DMS153 treated with DMSO at 0.1 percent for 48 hours (cell line): ENCODE results near the gene SMIM3.
"Not testable (repeated sequence)": the region's sequence is repeated elsewhere in the genome, so short reads cannot be mapped to it uniquely, and the experiment has no call there.

Experiments used
- DNase-seq: peaks from one replicate; lab custom pipeline; 2025; ENCODE audit not compliant: unreplicated experiment; lab: John Stamatoyannopoulos, UW

Gene SMIM3, protein sequence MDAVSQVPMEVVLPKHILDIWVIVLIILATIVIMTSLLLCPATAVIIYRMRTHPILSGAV

GRCh38 chr5:150778517-150779396 is at the start of gene SMIM3:
Gene SMIM3 (plus strand): TSS chr5:150778757. CDS start chr5:150795441, 16,684 bp downstream.
- no peak for DNase-seq

- DNase-seq: no peak
Observed at GRCh38 chr5:150729859-150730258, 48.7 kb upstream of the SMIM3 start.

GRCh38 chr5:150731669-150732242 is 46.8 kb upstream of the SMIM3 start:
- DNase-seq: no peak

GRCh38 chr5:150734579-150735384 is 43.8 kb upstream of the SMIM3 start:
- DNase-seq: no peak

DNA sequence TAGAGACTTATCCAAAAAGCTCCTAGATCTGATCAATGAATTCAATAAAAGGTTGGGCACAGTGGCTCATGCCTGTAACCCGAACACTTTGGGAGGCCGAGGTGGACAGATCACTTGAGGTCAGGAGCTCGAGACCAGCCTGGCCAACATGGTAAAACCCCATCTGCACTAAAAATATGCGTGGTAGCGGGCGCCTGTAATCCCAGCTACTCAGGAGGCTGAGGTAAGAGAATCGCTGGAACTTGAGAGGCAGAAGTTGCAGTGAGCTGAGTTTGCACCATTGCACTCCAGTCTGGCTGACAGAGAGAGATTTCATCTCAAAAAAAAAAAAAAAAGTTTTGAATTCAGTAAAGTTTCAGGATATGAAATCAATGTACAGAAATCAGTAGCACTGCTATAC is 39.7 kb upstream of the SMIM3 start:
- DNase-seq: no peak

DNA sequence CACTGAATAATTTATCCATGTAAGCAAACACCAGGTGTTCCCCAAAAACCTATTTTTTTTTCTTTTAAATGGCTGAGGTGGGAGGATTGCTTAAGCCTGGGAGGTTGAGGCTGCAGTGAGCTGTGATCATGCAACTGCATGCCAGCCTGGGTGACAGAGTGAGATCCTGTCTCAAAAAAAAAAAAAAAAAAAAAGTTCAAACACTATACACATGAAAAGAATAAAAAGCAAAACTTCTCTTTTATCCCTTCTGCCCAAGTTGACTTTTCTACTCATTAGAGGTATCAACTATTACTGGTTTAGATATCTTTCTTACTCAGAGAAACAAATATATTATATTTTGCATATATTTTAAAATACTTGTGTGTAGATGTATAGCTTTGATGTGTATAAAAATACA is 37.6 kb upstream of the SMIM3 start:
- no peak for DNase-seq

- not testable (repeated sequence) for DNase-seq
Observed at GRCh38 chr5:150742455-150743141, 36.0 kb upstream of the SMIM3 start.

- DNase-seq: not testable (repeated sequence)
Observed at GRCh38 chr5:150743142-150743488, 35.4 kb upstream of the SMIM3 start.

DNA sequence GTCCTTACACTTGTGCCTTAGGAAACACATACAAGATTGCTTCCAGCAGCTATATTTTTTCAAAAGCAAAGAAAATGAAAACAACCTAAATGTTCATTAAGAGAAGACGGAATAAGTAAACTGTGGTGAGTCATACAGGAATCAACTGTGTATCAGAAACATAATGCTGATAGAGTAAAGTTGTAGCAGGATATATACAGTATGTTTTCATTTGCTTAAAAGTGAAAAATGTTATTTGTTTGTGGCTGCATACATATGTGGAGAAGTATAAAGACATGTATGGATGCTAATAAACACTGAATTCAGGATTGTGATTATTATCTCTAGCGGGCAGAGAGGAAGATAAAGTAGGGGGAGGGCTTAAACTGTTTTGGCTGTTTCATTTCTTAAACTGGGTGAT is 28.1 kb upstream of the SMIM3 start:
- DNase-seq: no peak

DNA sequence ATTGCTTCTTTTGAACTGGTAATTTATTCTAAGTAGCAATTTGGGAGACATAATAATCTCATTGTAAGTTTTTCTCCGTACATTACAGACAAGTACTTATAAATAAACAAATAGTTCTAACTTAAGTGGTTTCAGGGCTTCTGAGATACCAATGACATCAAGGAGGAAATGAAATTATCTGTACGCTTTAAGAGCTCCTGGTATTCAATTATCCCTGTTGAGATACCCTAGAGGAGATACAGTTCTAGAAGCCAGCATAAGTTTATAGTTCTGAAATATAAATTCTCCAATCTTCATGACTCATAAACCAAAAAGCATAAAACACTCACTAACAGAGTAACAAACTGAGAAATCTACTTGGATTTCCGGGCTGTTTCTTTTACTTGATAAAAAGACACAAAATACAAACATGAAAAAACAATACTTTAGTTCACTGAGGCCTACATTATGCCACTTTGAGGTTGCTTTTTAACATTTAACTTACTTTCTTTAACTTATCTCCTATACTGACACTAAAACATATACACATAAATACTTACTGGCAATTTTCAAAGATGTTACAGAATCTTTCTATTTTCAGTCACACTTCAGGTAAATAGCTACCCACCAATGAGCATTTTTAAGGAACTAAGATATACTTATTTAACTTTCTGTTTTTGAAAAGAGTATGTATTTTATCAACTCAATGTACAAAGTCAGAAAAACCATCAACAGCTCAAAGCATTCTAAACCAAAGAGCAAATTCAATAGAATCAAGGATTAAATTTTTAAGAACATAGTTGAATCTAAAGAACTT is 27.3 kb upstream of the SMIM3 start:
- no peak for DNase-seq

DNA sequence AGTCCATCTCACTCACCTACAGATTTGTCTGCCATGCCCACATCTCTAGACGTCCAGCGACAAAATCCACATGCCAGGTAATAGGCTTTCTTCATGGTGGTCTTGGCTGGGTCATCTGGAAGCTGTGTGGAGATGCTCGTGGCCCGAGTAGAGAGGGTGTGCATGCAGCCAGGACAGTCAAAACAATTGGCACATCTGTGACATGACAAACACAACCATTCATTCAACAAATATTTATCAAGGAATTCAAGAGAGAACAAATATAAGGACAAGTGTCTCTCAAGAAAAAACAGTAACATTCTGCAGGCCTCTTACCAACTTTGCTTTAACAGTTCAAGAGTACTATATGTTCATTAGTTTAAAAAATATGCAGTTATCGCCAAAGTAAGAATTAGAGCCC is 25.1 kb upstream of the SMIM3 start:
- DNase-seq: no peak

DNA sequence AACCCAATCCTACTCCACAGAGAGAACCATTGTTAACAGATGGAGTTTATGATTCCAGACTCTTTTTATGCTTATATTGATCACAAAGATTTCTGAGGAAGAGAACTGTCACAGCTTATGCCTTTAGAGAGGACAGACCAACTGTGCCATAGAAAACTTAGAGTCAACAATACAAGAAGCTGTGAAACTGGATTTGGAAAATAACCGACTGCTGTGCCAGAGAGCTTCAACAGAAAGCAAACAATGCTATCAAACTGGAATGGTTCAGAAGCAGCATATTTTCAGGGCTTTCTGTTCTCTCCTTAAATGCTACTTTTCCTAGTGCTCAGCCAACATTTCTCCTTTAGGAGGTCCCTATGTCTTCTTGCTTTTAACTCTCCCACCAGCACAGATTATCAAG is 24.7 kb upstream of the SMIM3 start:
- DNase-seq: no peak

GRCh38 chr5:150757087-150757649 is 21.4 kb upstream of the SMIM3 start:
- DNase-seq: no peak

GRCh38 chr5:150758203-150758530 is 20.4 kb upstream of the SMIM3 start:
- no peak for DNase-seq

DNA sequence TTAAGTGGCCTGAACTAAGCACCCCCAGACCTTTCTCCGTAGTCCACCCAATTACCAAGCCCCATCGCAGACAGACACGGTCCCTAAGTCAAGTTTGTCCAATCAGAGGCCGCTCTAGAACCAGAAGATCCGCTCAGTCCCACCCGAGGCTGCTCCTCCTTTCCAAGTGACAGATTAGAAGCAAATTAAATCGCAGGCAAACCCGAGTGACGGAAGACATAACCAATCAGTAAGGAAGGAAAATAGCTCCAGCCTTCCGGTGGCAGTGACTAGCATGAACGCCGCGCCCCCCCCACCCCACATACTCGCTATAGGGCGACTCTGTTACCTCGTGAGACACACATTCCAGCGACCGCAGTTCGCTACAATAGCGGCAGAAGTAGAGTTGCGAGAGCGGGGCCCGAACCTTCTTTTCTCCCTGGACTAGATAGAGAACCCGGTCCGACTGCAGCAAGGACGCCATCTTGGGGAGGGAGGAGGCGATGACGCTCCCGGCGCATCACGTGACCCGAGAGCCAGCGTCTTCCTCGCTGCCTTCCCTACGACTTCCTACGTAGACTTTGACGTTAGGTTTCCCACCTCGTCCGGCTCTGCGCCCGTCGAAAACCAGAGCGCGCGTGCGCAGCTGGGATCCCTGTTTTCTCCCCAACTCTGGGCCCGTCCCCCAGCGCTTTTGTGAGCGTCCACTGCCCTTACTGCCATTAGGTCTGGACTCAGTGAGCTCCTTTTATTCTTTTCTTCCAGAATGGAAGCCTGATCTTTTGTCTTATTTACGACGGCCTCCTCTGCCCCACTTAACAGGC is 19.8 kb upstream of the SMIM3 start, which contains the start of gene DCTN4:
Gene DCTN4, minus strand, starts transcription at position 487 of the 803 bp plus-strand sequence. Its CDS starts 24 bp downstream, at position 463.
- DNase-seq: peak; percentile 70

DNA sequence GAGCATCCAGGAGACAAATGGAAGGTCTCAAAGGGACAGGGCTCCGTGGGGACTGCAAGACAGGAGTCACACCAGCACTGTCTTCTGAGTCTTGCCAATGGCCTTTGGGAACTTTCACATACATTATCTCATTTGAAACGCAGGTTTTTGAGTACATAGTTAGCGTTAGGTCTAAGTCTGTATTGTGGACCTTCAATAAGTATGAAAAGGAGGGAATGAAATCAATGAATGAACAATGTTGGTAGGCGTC is 19.3 kb upstream of the SMIM3 start:
- no peak for DNase-seq

- DNase-seq: no peak
Observed at GRCh38 chr5:150762211-150762610, 16.3 kb upstream of the SMIM3 start.

GRCh38 chr5:150763023-150763769 is 15.4 kb upstream of the SMIM3 start:
- no peak for DNase-seq

DNA sequence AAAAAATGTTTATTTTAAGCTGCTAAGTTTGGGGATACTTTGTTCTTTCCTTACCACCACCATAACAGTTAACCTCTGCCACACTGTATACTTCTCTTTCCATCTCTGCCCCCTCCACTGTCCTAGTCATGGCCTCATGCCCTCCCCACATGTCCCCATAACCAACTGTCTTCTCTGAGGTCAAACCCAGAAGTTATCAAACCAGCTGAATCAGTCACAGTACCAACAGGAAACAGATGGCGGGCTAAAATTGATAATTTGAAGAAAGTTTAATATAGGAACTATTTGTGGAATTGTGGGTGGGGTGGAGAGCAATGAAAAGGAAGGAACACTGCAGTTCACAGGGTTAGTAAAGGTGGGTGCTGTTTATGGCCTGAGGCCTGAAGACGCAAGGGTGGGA is 14.0 kb upstream of the SMIM3 start:
- DNase-seq: no peak
